IPS-18a (cell line): ENCODE results near the gene TUT4.

ENCODE experiments used
- H3K27ac ChIP-seq: one replicate; pipeline ENCODE4 v1.5.1; 2013; ENCODE audit warnings: low read length
- H3K27me3 ChIP-seq: one replicate; pipeline ENCODE4 v1.6.1; 2013; ENCODE audit warnings: mild to moderate bottlenecking, low read length; ENCODE audit not compliant: control insufficient read depth, insufficient read depth
- H3K36me3 ChIP-seq: one replicate; pipeline ENCODE4 v1.6.1; 2013; ENCODE audit warnings: low read depth, low read length; ENCODE audit not compliant: control insufficient read depth
- H3K4me1 ChIP-seq: one replicate; pipeline ENCODE4 v1.6.1; 2013; ENCODE audit warnings: low read depth, low read length; ENCODE audit not compliant: control insufficient read depth
- H3K4me3 ChIP-seq: one replicate; pipeline ENCODE4 v1.5.1; 2013; ENCODE audit warnings: low read length
- H3K9ac ChIP-seq: one replicate; pipeline ENCODE4 v1.6.1; 2013; ENCODE audit warnings: mild to moderate bottlenecking, low read length, moderate library complexity
- H3K9me3 ChIP-seq: one replicate; pipeline ENCODE4 v1.6.1; 2013; ENCODE audit warnings: low read depth, low read length; ENCODE audit not compliant: control insufficient read depth

Gene TUT4

DNA sequence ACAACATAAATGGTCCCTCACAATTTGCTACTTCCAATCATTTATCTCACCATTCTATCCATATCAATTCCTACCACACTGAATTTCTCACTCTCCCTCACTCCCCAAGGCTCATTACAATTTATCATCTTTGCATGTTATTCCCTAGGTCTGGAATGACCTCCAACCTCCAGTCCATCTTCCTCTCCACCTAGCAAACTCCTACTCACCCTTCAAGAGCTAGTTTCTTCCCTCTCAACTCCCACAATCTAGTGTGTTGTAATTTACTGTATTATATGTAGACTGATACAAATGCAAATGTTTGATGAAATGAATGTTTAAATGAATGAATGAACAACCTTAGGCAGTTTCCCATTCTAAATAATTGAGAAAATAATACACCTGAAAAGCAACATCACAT is 3.6 kb downstream of the TUT4 start:
- Histone ChIP-seq H3K9me3 (no peaks in the 10 kb centered on the region), H3K9ac (no peak overlapping the region), H3K36me3 (no peaks in the 10 kb centered on the region), H3K4me1 (peaks cover 7% of the 10 kb centered on the region), H3K27ac (no peak overlapping the region), H3K27me3 (peaks cover 7% of the 10 kb centered on the region), H3K4me3 (no peak overlapping the region)

DNA sequence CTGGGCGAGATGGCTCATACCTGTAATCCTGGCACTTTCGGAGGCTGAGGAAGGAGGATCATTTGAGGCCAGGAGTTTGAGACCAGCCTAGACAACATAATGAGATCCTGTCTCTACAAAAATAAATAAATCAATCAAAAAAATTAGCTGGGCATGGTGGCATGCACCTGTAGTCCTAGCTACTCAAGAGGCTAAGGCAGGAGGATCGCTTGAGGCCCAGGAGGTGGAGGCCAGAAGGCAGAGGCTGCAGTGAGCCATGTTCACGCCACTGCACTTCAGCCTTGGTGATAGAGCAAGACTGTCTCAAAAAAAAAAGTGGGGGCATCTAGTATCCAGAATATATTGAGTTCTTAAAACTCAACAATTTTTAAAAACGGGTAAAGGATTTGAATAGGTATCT is 6.0 kb downstream of the TUT4 start:
- H3K27me3 ChIP-seq = peaks cover 5% of the 10 kb centered on the region
- H3K4me3 ChIP-seq = no peak overlapping the region
- no peak overlapping the region for H3K9ac ChIP-seq
- H3K36me3 ChIP-seq = no peaks in the 10 kb centered on the region
- H3K9me3 ChIP-seq = peaks cover 2% of the 10 kb centered on the region
- H3K4me1 ChIP-seq = peaks cover 2% of the 10 kb centered on the region
- H3K27ac ChIP-seq = no peak overlapping the region

DNA sequence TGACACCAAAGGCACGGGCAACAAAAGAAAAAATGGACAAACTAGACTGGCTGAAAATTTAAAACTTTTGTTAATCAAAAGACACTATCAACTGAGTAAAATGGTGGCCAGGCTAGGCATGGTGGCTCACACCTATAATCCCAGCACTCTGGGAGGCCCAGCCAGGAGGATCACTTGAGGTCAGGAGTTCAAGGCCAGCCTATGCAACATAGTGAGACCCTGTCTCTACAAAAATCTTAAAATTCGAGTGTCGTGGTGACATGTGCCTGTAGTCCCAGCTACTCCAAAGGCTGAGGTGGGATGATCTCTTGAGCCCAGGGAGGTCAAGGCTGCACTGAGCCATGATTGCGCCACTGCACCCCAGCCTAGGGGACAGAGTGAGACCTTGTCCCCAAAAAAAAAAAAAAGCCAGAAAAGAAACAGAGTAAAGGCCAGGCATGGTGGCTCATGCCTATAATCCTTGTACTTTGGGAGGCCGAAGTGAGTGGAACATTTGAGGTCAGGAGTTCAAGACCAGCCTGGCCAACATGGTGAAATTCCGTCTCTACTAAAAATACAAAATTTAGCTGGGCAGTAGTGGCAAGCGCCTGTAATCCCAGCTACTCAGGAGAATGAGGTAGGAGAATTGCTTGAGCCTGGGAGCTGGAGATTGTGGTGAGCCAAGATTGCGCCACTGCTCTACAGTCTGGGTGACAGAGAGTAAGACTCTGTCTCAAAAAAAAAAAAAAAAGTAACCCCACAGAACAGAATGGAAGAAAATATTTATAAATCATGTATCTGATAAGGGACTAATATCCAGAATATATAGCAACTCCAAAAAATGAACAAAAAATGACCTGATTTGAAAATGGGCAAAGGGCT is 8.0 kb downstream of the TUT4 start:
- H3K9me3 ChIP-seq = peaks cover 2% of the 10 kb centered on the region
- no peak overlapping the region for H3K4me3 ChIP-seq

DNA sequence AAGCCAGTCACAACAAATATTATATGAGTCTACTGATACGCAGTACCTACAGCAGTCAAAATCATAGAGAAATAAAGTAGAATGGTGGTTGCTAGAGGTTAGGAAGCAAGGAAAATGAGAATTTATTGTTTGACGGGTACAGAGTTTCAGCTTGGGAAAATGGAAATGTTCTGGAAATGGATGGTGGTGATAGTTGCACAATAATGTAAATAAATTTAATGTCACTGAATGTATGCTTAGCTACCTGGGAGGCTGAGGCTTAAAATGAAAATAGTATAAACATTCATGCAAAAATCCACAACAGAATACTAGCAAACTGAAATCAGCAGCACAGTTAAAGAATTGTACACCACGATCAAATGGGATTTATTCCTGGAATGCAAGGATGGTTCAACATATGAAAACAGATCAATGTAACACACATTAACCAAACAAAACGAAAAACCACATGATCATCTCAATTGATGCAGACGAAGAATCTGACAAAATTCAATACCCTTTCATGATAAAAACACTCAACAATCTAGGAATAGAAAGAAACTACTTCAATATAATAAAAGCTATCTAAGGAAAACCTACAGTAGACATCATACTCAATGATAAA is 10.7 kb downstream of the TUT4 start:
- H3K9me3 ChIP-seq = peaks cover 2% of the 10 kb centered on the region
- H3K27me3 ChIP-seq = no peaks in the 10 kb centered on the region
- H3K4me1 ChIP-seq = no peaks in the 10 kb centered on the region
- H3K4me3 ChIP-seq = no peak overlapping the region
- H3K9ac ChIP-seq = no peak overlapping the region
- no peaks in the 10 kb centered on the region for H3K36me3 ChIP-seq
- no peak overlapping the region for H3K27ac ChIP-seq

More for the DNA sequence above, 8.0 kb downstream of the TUT4 start:
- no peaks in the 10 kb centered on the region for H3K4me1 ChIP-seq
- H3K9ac ChIP-seq = no peak overlapping the region
- H3K36me3 ChIP-seq = no peaks in the 10 kb centered on the region
- no peak overlapping the region for H3K27ac ChIP-seq
- H3K27me3 ChIP-seq = no peaks in the 10 kb centered on the region

DNA sequence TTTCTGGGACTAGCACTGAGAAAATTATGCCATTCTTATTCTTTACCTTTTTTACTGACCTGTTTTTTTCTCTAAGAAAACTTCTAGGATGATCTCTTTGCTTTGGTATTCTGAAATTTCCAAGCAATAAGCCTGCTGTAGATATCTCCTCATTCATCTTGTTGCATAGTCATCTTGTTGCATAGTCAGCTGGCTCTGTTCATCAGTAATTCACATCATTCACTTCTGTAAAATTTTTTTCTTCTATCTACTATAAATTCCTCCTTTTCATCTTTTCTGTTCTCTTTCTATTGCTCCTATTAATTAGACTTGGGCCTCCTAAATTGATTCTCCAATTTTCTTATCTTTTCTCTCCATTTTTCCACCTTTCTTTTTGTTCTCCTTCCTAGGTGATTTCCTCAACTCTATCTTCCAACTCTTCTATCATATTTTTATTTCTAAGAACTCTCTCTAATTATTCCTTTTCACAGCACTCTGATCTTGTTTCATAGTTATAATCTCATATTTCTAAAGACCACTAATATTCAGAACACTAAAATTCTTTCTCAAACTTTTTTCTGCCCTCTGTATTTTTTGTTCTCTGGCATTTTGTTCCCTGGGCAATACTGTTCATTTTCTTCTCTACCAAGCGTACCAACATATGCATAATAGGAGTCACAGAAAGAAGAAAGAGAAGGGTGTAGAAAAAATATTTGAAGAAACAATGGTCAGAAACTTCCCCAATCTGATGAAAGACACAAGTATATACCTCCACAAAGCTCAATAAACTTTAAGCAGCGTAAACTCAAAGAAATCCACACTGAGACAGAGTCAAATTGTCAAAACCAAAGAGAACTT is 17.7 kb downstream of the TUT4 start:
- no peaks in the 10 kb centered on the region for H3K36me3 ChIP-seq
- no peak overlapping the region for H3K27ac ChIP-seq
- H3K9ac ChIP-seq = no peak overlapping the region

DNA sequence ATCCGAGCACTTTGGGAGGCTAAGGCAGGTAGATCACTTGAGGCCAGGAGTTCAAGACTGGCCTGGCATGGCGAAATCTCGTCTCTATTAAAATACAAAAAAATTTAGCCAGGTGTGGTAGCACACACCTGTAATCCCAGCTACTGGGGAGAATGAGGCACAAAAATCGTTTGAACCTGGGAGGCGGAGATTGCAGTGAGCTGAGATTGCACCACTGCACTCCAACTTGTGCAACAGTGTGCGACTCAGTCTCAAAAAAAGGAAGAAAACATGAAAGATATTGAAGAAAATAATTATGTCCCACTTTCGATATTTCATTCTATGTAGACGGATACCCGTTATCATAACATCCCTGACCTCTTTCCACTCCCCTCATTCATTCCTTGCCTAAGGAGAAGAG is 19.2 kb downstream of the TUT4 start:
- no peak overlapping the region for H3K4me3 ChIP-seq

More for the DNA sequence above, 17.7 kb downstream of the TUT4 start:
- Histone ChIP-seq H3K27me3 (no peaks in the 10 kb centered on the region), H3K4me3 (no peak overlapping the region), H3K4me1 (no peaks in the 10 kb centered on the region), H3K9me3 (peaks cover 4% of the 10 kb centered on the region)

DNA sequence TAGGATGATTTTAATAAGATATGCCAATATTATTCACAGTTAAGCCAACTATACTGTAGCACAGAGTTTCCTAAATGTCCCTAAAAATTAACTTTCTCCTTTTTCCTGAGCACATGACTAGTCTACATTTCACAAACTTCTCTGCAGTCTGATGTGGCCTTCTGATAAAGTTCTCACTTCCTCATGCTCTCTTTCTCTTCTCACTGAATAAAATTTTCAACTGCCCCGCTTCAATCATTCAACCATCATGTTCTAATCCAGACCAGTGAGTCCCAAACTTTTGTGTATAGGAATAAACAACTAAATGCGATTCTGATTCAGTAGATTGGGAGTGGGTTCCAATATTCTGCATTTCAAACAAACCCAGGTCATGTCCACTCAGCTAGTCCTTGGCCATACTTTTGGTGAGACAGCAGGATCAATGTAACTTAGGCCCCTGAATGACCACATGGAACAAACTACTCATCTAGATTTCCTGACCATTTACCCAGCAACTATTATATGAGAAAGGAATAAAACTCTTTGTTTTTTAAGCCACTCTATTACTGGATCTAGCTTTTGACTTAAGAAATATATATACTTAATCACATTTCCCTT is 20.1 kb downstream of the TUT4 start:
- Histone ChIP-seq H3K4me3 (no peak overlapping the region), H3K27ac (no peak overlapping the region), H3K9me3 (peaks cover 4% of the 10 kb centered on the region), H3K4me1 (no peaks in the 10 kb centered on the region), H3K27me3 (no peaks in the 10 kb centered on the region), H3K36me3 (no peaks in the 10 kb centered on the region), H3K9ac (no peak overlapping the region)

More for the DNA sequence above, 19.2 kb downstream of the TUT4 start:
- no peak overlapping the region for H3K9ac ChIP-seq
- no peaks in the 10 kb centered on the region for H3K4me1 ChIP-seq
- no peak overlapping the region for H3K27ac ChIP-seq
- no peaks in the 10 kb centered on the region for H3K36me3 ChIP-seq
- H3K27me3 ChIP-seq = no peaks in the 10 kb centered on the region
- peaks cover 4% of the 10 kb centered on the region for H3K9me3 ChIP-seq

DNA sequence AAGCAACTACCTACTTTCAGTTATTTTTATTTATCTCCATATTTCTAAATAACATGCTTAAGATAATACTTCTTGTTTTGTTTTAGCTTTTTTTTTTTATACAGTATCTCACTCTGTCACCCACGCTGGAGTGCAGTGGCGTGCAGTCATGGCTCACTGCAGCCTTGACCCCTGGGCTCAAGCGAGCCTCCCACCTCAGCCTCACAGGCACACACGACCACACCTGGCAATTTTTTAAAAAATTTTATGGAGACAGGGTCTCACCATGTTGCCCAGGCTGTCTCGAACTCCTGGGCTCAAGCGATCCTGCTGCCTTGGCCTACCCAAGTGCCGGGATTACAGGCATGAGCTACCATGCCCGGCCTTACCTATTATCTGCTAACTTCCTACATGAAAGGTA is 20.6 kb downstream of the TUT4 start:
- no peak overlapping the region for H3K9ac ChIP-seq
- no peaks in the 10 kb centered on the region for H3K36me3 ChIP-seq
- H3K27ac ChIP-seq = no peak overlapping the region
- no peaks in the 10 kb centered on the region for H3K27me3 ChIP-seq
- H3K4me1 ChIP-seq = no peaks in the 10 kb centered on the region
- H3K9me3 ChIP-seq = peaks cover 4% of the 10 kb centered on the region
- H3K4me3 ChIP-seq = no peak overlapping the region

DNA sequence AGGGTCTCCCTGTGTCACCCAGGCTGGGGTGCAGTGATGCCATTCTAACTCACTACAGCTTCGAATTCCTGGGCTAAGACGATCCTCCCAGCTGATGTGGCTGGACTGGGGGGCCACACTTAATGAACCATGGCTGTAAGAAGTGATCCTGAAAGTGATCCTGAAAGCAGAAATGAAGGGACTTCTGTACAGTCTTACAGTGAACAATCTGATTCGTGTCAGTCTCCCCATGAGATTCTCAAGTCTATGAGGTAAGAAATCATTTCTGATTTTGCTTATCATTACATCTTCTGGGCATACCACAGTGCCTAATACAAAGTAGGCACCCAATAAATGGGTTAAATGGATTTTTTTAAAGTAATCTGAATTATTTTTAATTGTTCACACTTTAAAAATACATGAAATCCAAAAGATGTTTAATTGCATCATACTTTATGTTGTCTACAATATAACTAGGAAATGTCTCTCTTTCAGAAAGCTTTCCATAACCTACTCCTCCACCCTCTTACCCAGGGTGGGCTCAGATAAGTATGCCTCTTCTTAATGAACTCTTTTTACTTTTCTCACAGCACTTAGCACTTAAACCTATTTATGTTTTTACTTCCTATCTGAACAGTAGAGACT is 21.5 kb downstream of the TUT4 start:
- Histone ChIP-seq H3K9ac (no peak overlapping the region), H3K36me3 (no peaks in the 10 kb centered on the region), H3K9me3 (peaks cover 4% of the 10 kb centered on the region), H3K27me3 (no peaks in the 10 kb centered on the region), H3K4me1 (no peaks in the 10 kb centered on the region), H3K4me3 (no peak overlapping the region), H3K27ac (no peak overlapping the region)

DNA sequence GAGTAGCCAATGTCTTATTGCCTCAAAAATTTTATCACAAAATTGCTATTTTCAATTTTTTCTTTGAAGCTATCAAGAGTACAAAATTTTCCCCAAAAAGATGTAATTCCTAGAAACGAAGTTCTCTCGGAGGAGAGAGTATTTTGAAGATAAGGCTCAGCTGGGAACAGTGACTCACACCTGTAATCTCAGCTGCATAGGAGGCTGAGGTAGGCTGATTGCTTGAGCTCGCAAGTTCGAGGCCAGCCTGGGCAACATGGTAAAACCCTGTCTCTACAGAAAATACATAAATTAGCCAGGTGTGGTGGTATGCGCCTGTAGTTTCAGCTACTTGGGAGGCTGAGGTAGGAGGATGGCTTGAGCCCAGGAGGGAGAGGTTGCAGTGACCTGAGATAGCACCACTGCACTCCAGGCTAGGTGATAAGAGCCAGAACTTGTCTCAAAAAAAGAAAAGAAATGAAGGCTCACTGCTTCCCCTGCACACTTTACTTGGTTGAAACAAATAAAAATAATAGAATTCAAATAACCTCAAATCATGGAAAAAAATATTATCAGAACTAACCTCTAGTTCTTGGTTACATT is 22.2 kb downstream of the TUT4 start:
- Histone ChIP-seq H3K4me3 (no peak overlapping the region), H3K9ac (no peak overlapping the region), H3K27ac (no peak overlapping the region), H3K27me3 (no peaks in the 10 kb centered on the region), H3K36me3 (peaks cover 4% of the 10 kb centered on the region), H3K4me1 (no peaks in the 10 kb centered on the region), H3K9me3 (peaks cover 2% of the 10 kb centered on the region)
